GM18868 (cell line): ENCODE measurements around the gene GATAD2A.

Source experiments
- ATAC-seq: cut with Tn5 transposase; IDR thresholded peaks from one replicate; pipeline ENCODE4 v1.9.1; 2021; ENCODE audit warnings: mild to moderate bottlenecking, moderate library complexity; ENCODE audit not compliant: unreplicated experiment

Gene GATAD2A

GRCh38 chr19:19542507-19542906 is 137.0 kb downstream of the GATAD2A start:
- ATAC-seq, result no peak

GRCh38 chr19:19543101-19543500 is 137.6 kb downstream of the GATAD2A start:
- ATAC-seq, result no peak

GRCh38 chr19:19543640-19544039 is 138.2 kb downstream of the GATAD2A start:
- ATAC-seq, result no peak

GRCh38 chr19:19544257-19544953 is 138.9 kb downstream of the GATAD2A start:
- ATAC-seq, result no peak

- ATAC-seq, result no peak
Observed at GRCh38 chr19:19544954-19545591, 139.6 kb downstream of the GATAD2A start.

- ATAC-seq, result no peak
Observed at GRCh38 chr19:19545707-19546106, 140.2 kb downstream of the GATAD2A start.

DNA sequence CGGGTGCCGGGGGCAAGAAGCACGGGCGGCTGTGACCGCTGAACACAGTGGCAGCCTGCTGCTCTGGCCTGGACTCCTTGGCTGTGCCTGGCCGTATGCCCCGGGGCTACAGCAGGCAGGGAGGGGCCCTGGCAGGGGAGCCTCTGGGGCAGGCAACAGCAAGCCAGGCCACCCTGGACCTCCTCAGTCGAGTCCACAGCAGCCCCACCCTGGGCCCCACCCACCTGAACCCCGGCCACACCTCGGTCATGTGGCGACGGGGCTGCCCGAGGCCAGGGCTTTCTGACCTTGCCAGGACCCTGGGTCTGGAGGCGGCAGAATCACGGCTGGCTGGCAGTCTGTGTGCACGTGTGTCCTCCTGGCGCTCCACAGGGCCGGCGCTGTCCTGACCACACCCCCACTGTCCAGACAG is 141.3 kb downstream of the GATAD2A start:
- ATAC-seq, result no peak

DNA sequence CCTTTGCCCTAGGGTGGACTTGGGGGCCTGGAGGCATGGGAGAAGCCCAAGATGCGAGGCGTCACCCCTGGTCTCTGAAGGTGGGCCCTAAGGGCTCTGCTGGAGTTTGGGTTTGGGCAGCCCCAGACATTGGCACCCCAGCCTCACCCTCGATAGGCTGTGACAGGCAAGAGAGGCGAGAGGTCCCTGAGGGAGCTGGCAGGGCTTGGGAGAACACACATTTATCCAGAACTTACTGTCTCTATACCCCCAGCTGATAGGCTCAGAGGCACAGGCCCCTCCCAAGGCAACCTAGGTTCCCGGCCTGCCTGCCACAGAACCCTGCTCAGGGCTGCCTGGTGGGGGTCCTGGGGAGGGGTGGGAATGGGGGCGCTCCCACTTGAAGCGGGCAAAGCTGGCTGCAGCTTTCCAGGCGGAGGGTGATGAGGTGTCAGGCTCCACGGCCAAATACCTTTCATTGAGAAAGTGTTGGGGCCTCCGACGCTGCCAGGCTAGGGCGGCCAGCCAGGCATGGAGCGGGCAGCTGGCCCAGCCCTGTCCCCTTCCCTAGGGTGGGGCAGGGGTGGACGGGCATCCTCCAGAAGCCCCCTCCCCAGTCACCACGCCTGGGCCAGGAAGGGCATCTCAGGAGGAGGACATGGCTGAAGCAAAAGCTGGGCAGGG is 142.3 kb downstream of the GATAD2A start:
- no peak for ATAC-seq

GRCh38 chr19:19548915-19549759 is 143.7 kb downstream of the GATAD2A start:
- ATAC-seq, result no peak

DNA sequence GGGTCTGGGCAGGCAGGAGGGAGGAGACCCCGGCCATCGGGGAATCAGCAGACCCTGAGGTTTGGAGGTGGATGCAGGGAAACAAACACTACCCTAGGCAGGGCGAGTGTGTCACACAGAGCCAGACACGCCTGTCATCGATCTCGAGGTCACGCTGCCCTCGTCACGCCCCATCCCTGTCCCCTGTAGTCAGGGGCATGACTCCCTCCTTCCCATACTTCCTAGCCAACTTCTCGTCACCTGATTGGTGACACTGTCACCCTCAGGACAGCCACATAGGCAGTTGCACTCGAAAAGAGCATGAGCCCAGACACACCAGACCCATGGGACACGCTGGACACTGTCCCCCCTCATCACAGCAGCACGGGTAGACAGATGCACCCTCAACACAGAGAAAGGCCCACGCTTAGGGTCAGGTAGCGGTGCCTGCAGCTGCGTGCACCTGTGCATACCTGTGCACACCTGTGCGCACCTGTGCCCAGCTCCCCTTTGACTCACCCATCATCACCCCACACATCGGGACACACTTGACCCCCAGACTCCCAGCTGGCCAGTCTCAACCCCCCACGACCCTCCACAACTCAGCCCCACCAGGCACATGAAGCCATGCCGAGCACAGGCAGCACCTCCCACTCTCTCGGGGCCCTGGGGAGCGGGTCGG is 144.5 kb downstream of the GATAD2A start:
- no peak for ATAC-seq

- ATAC-seq, result no peak
Observed at GRCh38 chr19:19550485-19550929, 145.0 kb downstream of the GATAD2A start.

GRCh38 chr19:19550972-19551852 is 145.7 kb downstream of the GATAD2A start:
- no peak for ATAC-seq

- ATAC-seq, result no peak
Observed at GRCh38 chr19:19551853-19552192, 146.3 kb downstream of the GATAD2A start.

DNA sequence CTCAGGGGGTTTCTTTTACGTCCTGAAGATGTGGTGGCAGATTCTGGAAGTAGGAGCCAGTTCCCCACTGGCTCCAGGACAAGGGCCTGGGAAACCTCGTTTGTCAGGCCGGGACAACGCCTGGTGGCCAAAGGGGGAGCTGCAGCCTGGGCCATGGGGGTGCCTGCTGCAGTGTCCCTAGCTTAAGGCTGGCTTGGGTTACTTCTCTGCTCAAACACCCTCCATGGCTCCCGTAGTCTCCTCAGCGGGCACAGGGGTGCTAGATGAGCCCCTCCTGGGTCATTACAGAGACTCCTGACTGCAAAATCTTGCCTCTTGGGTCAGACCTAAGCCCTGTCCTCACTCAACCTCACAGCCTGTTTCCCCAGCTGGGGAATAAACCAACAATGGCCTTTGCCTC is 147.3 kb downstream of the GATAD2A start:
- ATAC-seq, result no peak

GRCh38 chr19:19553670-19554069 is 148.2 kb downstream of the GATAD2A start:
- ATAC-seq, result no peak

DNA sequence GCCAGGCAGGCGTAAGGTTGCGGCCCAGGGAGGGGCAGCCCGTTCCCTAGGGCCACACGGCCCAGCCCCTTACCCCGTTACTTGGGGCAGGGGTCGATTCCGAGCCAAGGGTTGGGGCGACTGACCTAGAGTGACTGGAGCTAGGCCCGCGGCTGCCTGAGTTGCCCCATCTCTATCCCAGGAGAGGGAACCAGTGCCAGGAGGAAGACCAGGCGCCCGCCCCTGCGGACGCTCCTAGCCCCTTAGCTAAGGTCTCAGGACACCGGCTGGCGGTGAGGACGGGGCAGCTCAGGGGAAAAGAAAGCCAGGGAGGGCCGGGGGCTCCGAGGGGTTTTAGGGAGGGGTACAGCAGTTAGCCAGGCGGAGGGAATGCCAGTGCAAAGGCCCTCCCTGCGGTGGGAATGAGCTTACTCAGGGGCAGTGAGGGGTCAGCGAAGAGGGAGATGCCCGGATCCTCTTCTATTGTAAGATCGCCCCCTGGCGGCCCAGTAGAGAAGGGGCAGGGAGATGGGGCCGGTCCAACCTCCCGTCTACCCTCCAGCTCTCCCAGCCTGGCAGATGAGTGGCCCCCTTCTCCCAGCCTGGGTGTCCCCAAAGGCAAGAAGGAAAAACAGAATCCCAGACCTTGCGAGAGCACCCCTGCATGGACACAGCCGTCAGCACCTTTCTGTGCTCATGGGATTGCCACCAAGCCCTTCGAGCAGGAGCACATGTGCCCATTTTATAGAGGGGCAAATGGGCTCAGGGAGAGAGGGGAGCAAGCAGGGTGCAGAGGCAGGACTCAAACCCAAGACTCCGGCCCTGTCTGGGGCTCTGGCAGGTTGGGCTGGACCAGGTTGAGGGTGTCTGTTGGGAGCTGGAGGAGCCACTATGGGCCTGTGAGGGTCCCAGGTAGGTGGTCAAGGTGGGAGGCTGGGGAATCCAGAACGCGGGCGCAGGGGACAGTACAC is 148.9 kb downstream of the GATAD2A start:
- no peak for ATAC-seq

- no peak for ATAC-seq
Observed at GRCh38 chr19:19558055-19558454, 152.6 kb downstream of the GATAD2A start.
